B cell (primary cell): ENCODE data around the gene PITHD1.

Experiments used
- EZH2 ChIP-seq: IDR thresholded peaks from 2 replicates; pipeline ENCODE4 v1.6.1; 2012; ENCODE audit warnings: borderline replicate concordance, low read depth, mild to moderate bottlenecking, moderate library complexity, low read length; ENCODE audit not compliant: insufficient read depth, poor library complexity, severe bottlenecking
- TF ChIP-seq, protein P1 (sequence below): fragments of 200-600 bp; IDR thresholded peaks from one replicate; pipeline ENCODE4 v1.8.0; 2022; ENCODE audit warnings: antibody characterized with exemption, mild to moderate bottlenecking

DNA sequence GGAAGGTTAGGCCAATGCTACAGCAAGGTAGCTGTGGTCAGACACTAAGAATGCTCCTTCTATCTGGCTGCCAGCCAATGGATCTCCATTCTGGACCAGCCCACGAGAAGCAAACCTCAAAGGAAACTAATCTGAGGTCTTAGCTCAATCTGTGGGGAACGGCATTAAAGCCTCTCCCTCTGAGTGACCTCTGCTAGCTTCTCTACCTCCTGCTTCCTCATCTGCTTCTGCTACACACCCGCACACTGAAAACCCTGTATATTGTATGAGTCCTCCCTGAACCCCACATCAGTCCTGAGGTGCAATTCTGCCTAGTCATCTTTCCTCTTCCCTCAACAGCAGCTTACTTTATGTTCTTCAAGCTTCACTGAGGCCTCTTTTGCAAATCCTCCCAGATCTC lies 29.2 kb downstream of the PITHD1 start:
- TF ChIP-seq, protein P1, sequence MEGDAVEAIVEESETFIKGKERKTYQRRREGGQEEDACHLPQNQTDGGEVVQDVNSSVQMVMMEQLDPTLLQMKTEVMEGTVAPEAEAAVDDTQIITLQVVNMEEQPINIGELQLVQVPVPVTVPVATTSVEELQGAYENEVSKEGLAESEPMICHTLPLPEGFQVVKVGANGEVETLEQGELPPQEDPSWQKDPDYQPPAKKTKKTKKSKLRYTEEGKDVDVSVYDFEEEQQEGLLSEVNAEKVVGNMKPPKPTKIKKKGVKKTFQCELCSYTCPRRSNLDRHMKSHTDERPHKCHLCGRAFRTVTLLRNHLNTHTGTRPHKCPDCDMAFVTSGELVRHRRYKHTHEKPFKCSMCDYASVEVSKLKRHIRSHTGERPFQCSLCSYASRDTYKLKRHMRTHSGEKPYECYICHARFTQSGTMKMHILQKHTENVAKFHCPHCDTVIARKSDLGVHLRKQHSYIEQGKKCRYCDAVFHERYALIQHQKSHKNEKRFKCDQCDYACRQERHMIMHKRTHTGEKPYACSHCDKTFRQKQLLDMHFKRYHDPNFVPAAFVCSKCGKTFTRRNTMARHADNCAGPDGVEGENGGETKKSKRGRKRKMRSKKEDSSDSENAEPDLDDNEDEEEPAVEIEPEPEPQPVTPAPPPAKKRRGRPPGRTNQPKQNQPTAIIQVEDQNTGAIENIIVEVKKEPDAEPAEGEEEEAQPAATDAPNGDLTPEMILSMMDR = no peak
- TF ChIP-seq EZH2 = no peak
